Panc1 (cell line): ENCODE results near the gene PTK6. TPM values are rescaled to one million over a fixed set of nuclear protein-coding genes. Genes with fewer than 3 reads are reported as not detected.

Experiments
- ATAC-seq: fragments of 200-7000 bp; cut with Tn5 transposase; 2 replicates; pipeline ENCODE4 v1.9.1; 2020; ENCODE audit warnings: mild to moderate bottlenecking, moderate library complexity
- BruUV-seq: library from RNA; stranded (reverse); fragments of 400-500 nt; replicated peaks from 2 replicates; lab custom pipeline; 2021; lab: Mats Ljungman, UMichigan
- CTCF ChIA-PET: fragments of 300-600 bp; sonication (Branson Sonifier 250); formaldehyde crosslinking; loops from one replicate; lab custom pipeline; 2022; ENCODE audit warnings: antibody characterized with exemption; lab: Charles Lee
- POLR2A ChIA-PET: fragments of 300-600 bp; sonication (Branson Sonifier 250); formaldehyde crosslinking; loops from one replicate; lab custom pipeline; 2022; ENCODE audit warnings: antibody characterized with exemption; lab: Charles Lee
- DNase-seq: peaks from one replicate; pipeline ENCODE4 v3.0.0-alpha.2; 2010; ENCODE audit warnings: low read depth, low spot score
- H3K27ac ChIP-seq: 2 replicates; pipeline ENCODE4 v1.5.1; 2011; ENCODE audit warnings: mild to moderate bottlenecking, low read length, inconsistent platforms
- H3K27me3 ChIP-seq: fragments of 200-500 bp; sonication (Bioruptor generic); 2 replicates; pipeline ENCODE4 v1.6.0; 2014; ENCODE audit warnings: low read length, inconsistent platforms; ENCODE audit not compliant: control insufficient read depth, insufficient read depth
- H3K36me3 ChIP-seq: fragments of 200-500 bp; sonication (Bioruptor generic); 2 replicates; pipeline ENCODE4 v1.5.1; 2014; ENCODE audit warnings: inconsistent platforms, mild to moderate bottlenecking, low read length, moderate library complexity; ENCODE audit not compliant: control insufficient read depth, insufficient read depth
- H3K4me1 ChIP-seq: 2 replicates; pipeline ENCODE4 v1.5.1; 2011; ENCODE audit warnings: inconsistent platforms, mild to moderate bottlenecking, low read length, moderate library complexity; ENCODE audit not compliant: control insufficient read depth, insufficient read depth
- H3K4me3 ChIP-seq, 2 experiments: 2 replicates each; pipeline ENCODE4 v1.5.1; 2011 to 2012; ENCODE audit warnings: low read depth in 2 of 2, low read length in 2 of 2, mild to moderate bottlenecking in 2 of 2, inconsistent platforms in 1 of 2, moderate library complexity in 1 of 2
- H3K9me3 ChIP-seq: fragments of 200-500 bp; sonication (Bioruptor generic); 2 replicates; pipeline ENCODE4 v1.5.1; 2014; ENCODE audit warnings: low read depth, mild to moderate bottlenecking, inconsistent platforms, low read length, moderate library complexity; ENCODE audit not compliant: control insufficient read depth, insufficient read depth
- CTCF ChIP-seq: fragments of 450-650 bp; IDR thresholded peaks from 2 replicates; pipeline ENCODE4 v1.5.1; 2017; ENCODE audit warnings: mild to moderate bottlenecking
- POLR2AphosphoS5 ChIP-seq: IDR thresholded peaks from 2 replicates; pipeline ENCODE4 v1.6.1; 2012; ENCODE audit warnings: mild to moderate bottlenecking, low read depth, low read length, moderate library complexity
- REST ChIP-seq, 2 experiments: IDR thresholded peaks; 2 replicates each; pipeline ENCODE4 v1.6.1; 2011 to 2012; ENCODE audit warnings: low read depth in 2 of 2, control low read depth in 1 of 2, low read length in 1 of 2, mild to moderate bottlenecking in 1 of 2, moderate library complexity in 1 of 2; ENCODE audit not compliant: insufficient read depth in 1 of 2
- SIN3A ChIP-seq: IDR thresholded peaks from 2 replicates; pipeline ENCODE4 v1.6.1; 2012; ENCODE audit warnings: low read depth, mild to moderate bottlenecking, low read length, moderate library complexity, borderline replicate concordance; ENCODE audit not compliant: insufficient read depth
- TCF7L2 ChIP-seq: IDR thresholded peaks from 2 replicates; pipeline ENCODE4 v1.6.1; 2011; ENCODE audit warnings: mild to moderate bottlenecking, low read depth, low read length, inconsistent platforms
- in situ Hi-C: cut with HindIII; loops from 2 replicates; pipeline ENCODE4 v1.10.0; 2016; ENCODE audit warnings: low sequenced_read_pairs, low pct_unique_long_range_greater_than_20kb
- intact Hi-C: fragments of 100-400 bp; cut with micrococcal nuclease; formaldehyde crosslinking; loops from one replicate; pipeline ENCODE4 v1.10.0; 2022; ENCODE audit not compliant: unreplicated experiment
- total RNA-seq: library from RNA; stranded (reverse); gene quantifications from one replicate; pipeline ENCODE4 v1.2.1, GENCODE V29; 2021; ENCODE audit not compliant: unreplicated experiment

PTK6 gene
- total RNA-seq, 1 experiment from 2014 or later: 6.5 TPM

- Histone ChIP-seq H3K27ac (0 out of 2 replicates have a peak overlapping the region, but pooled peaks have one; percentile 51), H3K4me3 (peak overlapping the region; percentile 55 to 67), H3K36me3 (no peaks in the 10 kb centered on the region), H3K9me3 (no peaks in the 10 kb centered on the region), H3K4me1 (peaks cover 8% of the 10 kb centered on the region), H3K27me3 (no peaks in the 10 kb centered on the region)
- no TSS peak for BruUV-seq
- ATAC-seq: peak; percentile 71
- POLR2A ChIA-PET: interaction anchor here (0.6 kb wide), 1 partner anchor 14 kb away, joined by 9 read pairs; no protein-coding TSS in a partner anchor
- TF ChIP-seq CTCF (no peak), REST (IDR thresholded peaks at IDR 0.05; ENCODE audit: insufficient read depth in 1 of 2, low read depth in 2 of 2, low read length in 1 of 2) (no peak), TCF7L2 (no peak), SIN3A (no peak), POLR2AphosphoS5 (no peak)
- CTCF ChIA-PET: no interaction called here
- in situ Hi-C loops: no loop called here
- intact Hi-C loops: no loop called here
- DNase-seq: no peak
Measured at GRCh38 chr20:63553251-63553932, 16.2 kb upstream of the PTK6 start.

- BruUV-seq: no TSS peak
- POLR2A ChIA-PET: interaction anchor here (0.6 kb wide), 1 partner anchor 14 kb away, joined by 9 read pairs; no protein-coding TSS in a partner anchor
- TF ChIP-seq SIN3A (no peak), CTCF (no peak), REST (IDR thresholded peaks at IDR 0.05; ENCODE audit: insufficient read depth in 1 of 2, low read depth in 2 of 2, low read length in 1 of 2) (no peak), POLR2AphosphoS5 (no peak), TCF7L2 (no peak)
- no peak for DNase-seq
- CTCF ChIA-PET: no interaction called here
- ATAC-seq: no peak
- in situ Hi-C loops (no loop called here), intact Hi-C loops (no loop called here)
- peaks cover 14% of the 10 kb centered on the region for H3K4me1 ChIP-seq
- H3K27me3 ChIP-seq: no peaks in the 10 kb centered on the region
- no peaks in the 10 kb centered on the region for H3K36me3 ChIP-seq
- peak overlapping the region in 1 of 2 experiments; percentile 20; a peak in 1 of 4 replicates for H3K4me3 ChIP-seq
- no peaks in the 10 kb centered on the region for H3K9me3 ChIP-seq
- H3K27ac ChIP-seq: no peak overlapping the region
Measured at GRCh38 chr20:63552481-63553249, 15.5 kb upstream of the PTK6 start.
